GM19099 (cell line): ENCODE data around the gene SHF.

ENCODE experiments used
- POLR2A ChIP-seq: IDR thresholded peaks from 3 replicates; pipeline ENCODE4 v1.6.1; 2011; ENCODE audit warnings: low read depth; ENCODE audit not compliant: insufficient read length; ENCODE audit errors: extremely low read depth

Gene SHF

DNA sequence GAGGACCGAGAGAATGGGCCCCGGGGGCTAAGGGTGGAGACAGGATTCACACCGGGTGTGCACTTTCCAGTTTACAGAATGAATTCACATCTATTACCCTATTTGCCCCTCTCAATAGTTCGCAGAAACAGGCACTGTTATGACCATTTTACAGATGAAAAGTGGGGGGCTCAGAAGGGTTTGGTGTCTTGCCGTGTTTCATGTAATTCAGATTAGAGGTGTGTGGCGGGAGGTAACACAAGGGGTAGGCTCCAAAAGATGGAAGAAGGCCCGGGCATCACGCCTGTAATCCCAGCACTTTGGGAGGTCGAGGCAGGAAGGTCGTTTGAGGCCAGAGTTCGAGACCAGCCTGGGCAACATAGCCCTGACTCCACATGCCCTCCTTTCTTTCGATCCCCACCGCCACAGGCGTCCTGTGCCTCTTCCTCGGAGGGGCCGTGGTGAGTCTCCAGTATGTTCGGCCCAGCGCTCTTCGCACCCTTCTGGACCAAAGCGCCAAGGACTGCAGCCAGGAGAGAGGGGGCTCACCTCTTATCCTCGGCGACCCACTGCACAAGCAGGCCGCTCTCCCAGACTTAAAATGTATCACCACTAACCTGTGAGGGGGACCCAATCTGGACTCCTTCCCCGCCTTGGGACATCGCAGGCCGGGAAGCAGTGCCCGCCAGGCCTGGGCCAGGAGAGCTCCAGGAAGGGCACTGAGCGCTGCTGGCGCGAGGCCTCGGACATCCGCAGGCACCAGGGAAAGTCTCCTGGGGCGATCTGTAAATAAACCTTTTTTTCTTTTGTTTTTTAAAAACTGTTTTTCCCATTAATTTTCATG is 70.2 kb downstream of the SHF start:
- TF ChIP-seq POLR2A: no peak
